HCT116 (cell line): ENCODE results near the gene ACP3. TPM values are rescaled to one million over a fixed set of nuclear protein-coding genes. Genes with fewer than 3 reads are reported as not detected.

Experiments
- ATAC-seq: fragments of 200-7000 bp; cut with Tn5 transposase; 2 replicates; pipeline ENCODE4 v1.9.1; 2020; ENCODE audit warnings: mild to moderate bottlenecking, moderate library complexity
- BruUV-seq: library from RNA; stranded (reverse); fragments of 400-500 nt; replicated peaks from 2 replicates; lab custom pipeline; 2021; lab: Mats Ljungman, UMichigan
- CTCF ChIA-PET: fragments of 300-600 bp; sonication (Branson Sonifier 250); formaldehyde crosslinking; loops from one replicate; lab custom pipeline; 2021; ENCODE audit warnings: antibody characterized with exemption; lab: Charles Lee
- POLR2A ChIA-PET: fragments of 300-600, 350-600 bp; sonication (Branson Sonifier 250); formaldehyde crosslinking; loops from one replicate; lab custom pipeline; 2021; ENCODE audit warnings: antibody characterized with exemption; lab: Charles Lee
- RAD21 ChIA-PET, 2 experiments: fragments of 300-600 bp; sonication (Branson Sonifier 250); formaldehyde crosslinking; loops; one replicate each; lab custom pipeline; 2023; ENCODE audit warnings: low total read pairs in 2 of 2; ENCODE audit not compliant: uncharacterized antibody in 2 of 2, unreplicated experiment in 2 of 2, low non-redundant PET in 1 of 2; lab: Charles Lee
- DNase-seq: peaks from one replicate; pipeline ENCODE4 v3.0.0-alpha.2; 2010; ENCODE audit warnings: low read depth, low spot score
- H2AFZ ChIP-seq: fragments of 200-600 bp; shearing (Covaris generic), sonication (generic); 2 replicates; pipeline ENCODE4 v1.6.1; 2017; ENCODE audit warnings: low read depth, mixed run types, mixed read lengths, antibody characterized with exemption, low read length; ENCODE audit not compliant: poor library complexity, severe bottlenecking
- H3K27ac ChIP-seq: 2 replicates; pipeline ENCODE4 v1.5.1; 2012; ENCODE audit warnings: low read depth, low read length
- H3K27me3 ChIP-seq: fragments of 200-600 bp; sonication (generic); 2 replicates; pipeline ENCODE4 v1.6.1; 2016; ENCODE audit warnings: mixed run types, low read length, mixed read lengths; ENCODE audit not compliant: insufficient read depth
- H3K36me3 ChIP-seq, 2 experiments: fragments of 200-500 bp in 1 of 2; fragments of 200-600 bp in 1 of 2; sonication (Bioruptor generic) in 1 of 2; sonication (generic) in 1 of 2; 2 replicates each; pipeline versions ENCODE4 v1.5.1 to v1.6.1; 2014 to 2016; ENCODE audit warnings: low read length in 2 of 2, inconsistent platforms in 1 of 2, mixed read lengths in 1 of 2, mixed run types in 1 of 2; ENCODE audit not compliant: insufficient read depth in 2 of 2, control insufficient read depth in 1 of 2
- H3K4me1 ChIP-seq, 2 experiments: fragments of 200-600 bp in 1 of 2; sonication (generic) in 1 of 2; 2 replicates each; pipeline versions ENCODE4 v1.5.1 to v1.6.1; 2012 to 2017; ENCODE audit warnings: low read length in 2 of 2, inconsistent platforms in 1 of 2, mild to moderate bottlenecking in 1 of 2, mixed read lengths in 1 of 2, mixed run types in 1 of 2, moderate library complexity in 1 of 2; ENCODE audit not compliant: insufficient read depth in 2 of 2, control insufficient read depth in 1 of 2
- H3K4me2 ChIP-seq: fragments of 200-600 bp; sonication (generic); 2 replicates; pipeline ENCODE4 v1.6.1; 2017; ENCODE audit warnings: mixed run types, low read length, mixed read lengths
- H3K4me3 ChIP-seq, 2 experiments: fragments of 200-600 bp in 1 of 2; sonication (generic) in 1 of 2; replicated peaks in 1 of 2; 2 replicates each; pipeline ENCODE4 v1.5.1; 2011 to 2016; ENCODE audit warnings: low read length in 2 of 2, control low read depth in 1 of 2, low read depth in 1 of 2, mild to moderate bottlenecking in 1 of 2, mixed read lengths in 1 of 2, mixed run types in 1 of 2
- H3K79me2 ChIP-seq: fragments of 200-600 bp; sonication (generic); 2 replicates; pipeline ENCODE4 v1.6.1; 2017; ENCODE audit warnings: mild to moderate bottlenecking, mixed run types, low read length, moderate library complexity, mixed read lengths; ENCODE audit not compliant: insufficient read depth
- H3K9ac ChIP-seq: fragments of 200-600 bp; sonication (generic); 2 replicates; pipeline ENCODE4 v1.6.1; 2016; ENCODE audit warnings: low read length, mixed read lengths
- H3K9me2 ChIP-seq: fragments of 200-600 bp; sonication (generic), shearing (Covaris generic); 2 replicates; pipeline ENCODE4 v1.6.1; 2017; ENCODE audit warnings: mixed run types, mild to moderate bottlenecking, moderate library complexity; ENCODE audit not compliant: insufficient read depth
- H3K9me3 ChIP-seq, 2 experiments: fragments of 200-500 bp in 1 of 2; fragments of 200-600 bp in 1 of 2; sonication (Bioruptor generic) in 1 of 2; sonication (generic) in 1 of 2; 2 replicates each; pipeline ENCODE4 v1.6.1; 2014 to 2017; ENCODE audit warnings: low read length in 2 of 2, mixed read lengths in 2 of 2, inconsistent platforms in 1 of 2, low read depth in 1 of 2, mild to moderate bottlenecking in 1 of 2, mixed run types in 1 of 2, moderate library complexity in 1 of 2; ENCODE audit not compliant: control insufficient read depth in 1 of 2, insufficient read depth in 1 of 2
- H4K20me1 ChIP-seq: fragments of 200-600 bp; sonication (generic), shearing (Covaris generic); 2 replicates; pipeline ENCODE4 v1.6.1; 2017; ENCODE audit warnings: mixed run types, mild to moderate bottlenecking, moderate library complexity; ENCODE audit not compliant: insufficient read depth
- CBX3 ChIP-seq: IDR thresholded peaks from 2 replicates; pipeline ENCODE4 v1.6.1; 2012; ENCODE audit warnings: low read depth
- CEBPB ChIP-seq: IDR thresholded peaks from 2 replicates; pipeline ENCODE4 v1.6.1; 2012; ENCODE audit warnings: low read depth
- EGR1 ChIP-seq: IDR thresholded peaks from 2 replicates; pipeline ENCODE4 v1.6.1; 2012; ENCODE audit warnings: low read depth
- EZH2 ChIP-seq: fragments of 200-600 bp; sonication (generic); IDR thresholded peaks from 2 replicates; pipeline ENCODE4 v1.6.1; 2017; ENCODE audit warnings: antibody characterized with exemption, mixed run types
- MAX ChIP-seq: IDR thresholded peaks from 2 replicates; pipeline ENCODE4 v1.6.1; 2012
- POLR2A ChIP-seq: IDR thresholded peaks from 2 replicates; pipeline ENCODE4 v1.7.0; 2011; ENCODE audit warnings: borderline replicate concordance; ENCODE audit not compliant: insufficient read depth, insufficient read length; ENCODE audit errors: extremely low read depth
- RAD21 ChIP-seq: IDR thresholded peaks from 2 replicates; pipeline ENCODE4 v1.6.1; 2012; ENCODE audit warnings: low read depth, mild to moderate bottlenecking
- intact Hi-C: fragments of 100-400 bp; cut with micrococcal nuclease; formaldehyde crosslinking; loops from 2 replicates; pipeline ENCODE4 v1.10.0; 2022
- total RNA-seq: library from RNA; stranded (reverse); gene quantifications from one replicate; pipeline ENCODE4 v1.2.1, GENCODE V29; 2021; ENCODE audit not compliant: unreplicated experiment

The ACP3 gene
- total RNA-seq, 1 experiment from 2014 or later = 0.79 TPM

- TF ChIP-seq CBX3 = no peak
- no peak for TF ChIP-seq EZH2
- TF ChIP-seq POLR2A = no peak
These were observed 31.3 kb downstream of the ACP3 start (continued) for GRCh38 chr3:132348531-132348930.

DNA sequence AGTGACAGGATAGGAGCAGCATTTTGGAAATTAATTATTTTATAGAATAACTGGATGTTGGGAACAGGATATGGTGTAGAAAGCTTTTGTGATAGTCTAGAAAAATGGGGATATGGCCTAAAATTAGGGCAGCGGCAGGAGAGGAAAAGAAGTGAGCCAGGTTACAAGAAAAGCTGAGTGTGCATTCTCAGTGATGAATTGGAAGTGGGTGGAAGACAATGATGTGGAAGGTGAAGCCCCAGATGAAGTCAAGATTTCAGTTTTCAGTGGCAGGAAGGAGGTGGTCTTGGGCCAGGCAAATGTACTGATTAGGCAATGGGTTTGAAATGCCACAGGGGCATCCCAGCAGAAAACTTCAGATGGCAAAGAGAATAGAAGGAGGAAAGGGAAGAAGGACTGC, 33.6 kb downstream of the ACP3 start:
- Histone ChIP-seq H3K9ac (no peak overlapping the region), H3K4me3 (no peak overlapping the region), H3K36me3 (no peaks in the 10 kb centered on the region), H3K27ac (no peak overlapping the region), H3K9me3 (no peaks in the 10 kb centered on the region), H3K9me2 (no peaks in the 10 kb centered on the region; the same call in 1 of the 2 replicates), H3K27me3 (no peaks in the 10 kb centered on the region)
- intact Hi-C loops = loop anchor here (5.0 to 10.0 kb wide), 2 partner anchors 286 to 1034 kb away; no protein-coding TSS in a partner anchor
- DNase-seq = no peak
- BruUV-seq = no TSS peak
- CTCF ChIA-PET = interaction anchor here (3.3 to 7.7 kb wide), 2 partner anchors 8 to 48 kb away, joined by 18 to 58 read pairs; no protein-coding TSS in a partner anchor
- TF ChIP-seq RAD21 (no peak), EGR1 (no peak)
- TF ChIP-seq, all 23 proteins: peak for 0
- H3K4me2 ChIP-seq = no peak overlapping the region
- POLR2A ChIA-PET = no interaction called here
- no peak for ATAC-seq
- no peaks in the 10 kb centered on the region for H3K79me2 ChIP-seq
- RAD21 ChIA-PET = interaction anchor here in 1 of 2 experiments (2.6 kb wide), 1 partner anchor 48 kb away, joined by 10 read pairs; no protein-coding TSS in a partner anchor
- H2AFZ ChIP-seq = no peak overlapping the region
- H4K20me1 ChIP-seq = no peaks in the 10 kb centered on the region
- no peaks in the 10 kb centered on the region for H3K4me1 ChIP-seq

DNA sequence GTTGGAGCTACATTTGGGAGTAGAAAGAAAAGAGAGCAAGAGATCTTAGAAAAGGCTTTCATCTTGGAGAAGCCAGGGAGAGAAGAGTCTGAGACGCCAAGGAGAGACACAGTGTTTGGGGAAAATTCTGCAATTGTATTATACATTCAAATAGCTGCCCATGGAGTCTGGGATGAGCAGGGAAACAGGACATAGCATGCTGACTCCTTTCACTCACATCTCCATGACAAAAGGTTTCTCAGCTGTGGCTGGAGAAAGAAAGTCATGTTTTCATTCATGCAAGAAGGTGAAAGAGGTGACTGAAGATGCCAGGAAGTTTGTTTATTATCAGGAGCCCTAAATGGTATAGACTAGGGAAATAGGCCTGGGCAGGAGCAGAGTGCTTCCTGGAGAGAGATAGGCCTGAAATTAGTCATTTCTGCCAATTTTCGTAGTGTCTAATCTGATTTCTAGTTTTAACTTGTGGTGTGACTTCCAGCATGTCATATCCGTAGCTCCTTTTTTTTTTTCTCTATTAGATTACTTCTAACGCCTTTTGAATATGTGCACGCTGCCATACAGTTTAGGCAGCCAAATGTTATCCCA, 34.1 kb downstream of the ACP3 start:
- Histone ChIP-seq H3K9me2 (no peaks in the 10 kb centered on the region; the same call in 1 of the 2 replicates), H3K4me1 (no peaks in the 10 kb centered on the region), H3K27ac (no peak overlapping the region), H2AFZ (no peak overlapping the region), H3K9me3 (no peaks in the 10 kb centered on the region), H3K4me3 (no peak overlapping the region), H3K9ac (no peak overlapping the region), H3K79me2 (no peaks in the 10 kb centered on the region), H3K4me2 (no peak overlapping the region), H3K27me3 (no peaks in the 10 kb centered on the region), H4K20me1 (no peaks in the 10 kb centered on the region), H3K36me3 (no peaks in the 10 kb centered on the region)
- TF ChIP-seq CBX3 = no peak
- no peak for TF ChIP-seq MAX
- TF ChIP-seq CEBPB = no peak
- DNase-seq (no peak), ATAC-seq (no peak)
- intact Hi-C loops = loop anchor here (5.0 to 10.0 kb wide), 2 partner anchors 286 to 1033 kb away; no protein-coding TSS in a partner anchor
- ChIA-PET POLR2A (no interaction called here), RAD21 (interaction anchor here (0.6 to 2.6 kb wide), 3 partner anchors 8 to 48 kb away, joined by 3 to 10 read pairs (median 3); no protein-coding TSS in a partner anchor), CTCF (interaction anchor here (3.3 to 7.7 kb wide), 2 partner anchors 9 to 48 kb away, joined by 18 to 58 read pairs; no protein-coding TSS in a partner anchor)
- BruUV-seq = no TSS peak
